Astrocyte of the spinal cord (primary cell): ENCODE results near the gene STPG2.

Experiments
- DNase-seq: peaks from one replicate; pipeline ENCODE4 v3.0.0; 2011; ENCODE audit warnings: low read depth, low spot score
- H3K4me3 ChIP-seq: 2 replicates; pipeline ENCODE4 v1.5.1; 2011; ENCODE audit warnings: low read depth, mild to moderate bottlenecking, low read length, moderate library complexity
- in situ Hi-C: cut with HindIII; loops from 2 replicates; pipeline ENCODE4 v1.10.0; 2017; ENCODE audit warnings: low sequenced_read_pairs
- TF ChIP-seq, protein P1 (sequence below): IDR thresholded peaks from 2 replicates; pipeline ENCODE4 v1.5.1; 2012; ENCODE audit warnings: low read depth, mild to moderate bottlenecking, low read length, inconsistent platforms

The STPG2 gene

GRCh38 chr4:97627750-97628149, 515.5 kb downstream of the STPG2 start:
- DNase-seq, result no peak
- TF ChIP-seq, protein P1, sequence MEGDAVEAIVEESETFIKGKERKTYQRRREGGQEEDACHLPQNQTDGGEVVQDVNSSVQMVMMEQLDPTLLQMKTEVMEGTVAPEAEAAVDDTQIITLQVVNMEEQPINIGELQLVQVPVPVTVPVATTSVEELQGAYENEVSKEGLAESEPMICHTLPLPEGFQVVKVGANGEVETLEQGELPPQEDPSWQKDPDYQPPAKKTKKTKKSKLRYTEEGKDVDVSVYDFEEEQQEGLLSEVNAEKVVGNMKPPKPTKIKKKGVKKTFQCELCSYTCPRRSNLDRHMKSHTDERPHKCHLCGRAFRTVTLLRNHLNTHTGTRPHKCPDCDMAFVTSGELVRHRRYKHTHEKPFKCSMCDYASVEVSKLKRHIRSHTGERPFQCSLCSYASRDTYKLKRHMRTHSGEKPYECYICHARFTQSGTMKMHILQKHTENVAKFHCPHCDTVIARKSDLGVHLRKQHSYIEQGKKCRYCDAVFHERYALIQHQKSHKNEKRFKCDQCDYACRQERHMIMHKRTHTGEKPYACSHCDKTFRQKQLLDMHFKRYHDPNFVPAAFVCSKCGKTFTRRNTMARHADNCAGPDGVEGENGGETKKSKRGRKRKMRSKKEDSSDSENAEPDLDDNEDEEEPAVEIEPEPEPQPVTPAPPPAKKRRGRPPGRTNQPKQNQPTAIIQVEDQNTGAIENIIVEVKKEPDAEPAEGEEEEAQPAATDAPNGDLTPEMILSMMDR, result no peak
- no peak overlapping the region for H3K4me3 ChIP-seq
- in situ Hi-C loops, result no loop called here

GRCh38 chr4:97624204-97624603, 519.1 kb downstream of the STPG2 start:
- in situ Hi-C loops, result no loop called here
- no peak overlapping the region for H3K4me3 ChIP-seq
- TF ChIP-seq, protein P1, result no peak
- no peak for DNase-seq

GRCh38 chr4:97605932-97606331, 537.3 kb downstream of the STPG2 start:
- H3K4me3 ChIP-seq, result no peak overlapping the region
- DNase-seq, result no peak
- in situ Hi-C loops, result no loop called here
- TF ChIP-seq, protein P1, result no peak

GRCh38 chr4:97593248-97593647, 550.0 kb downstream of the STPG2 start:
- DNase-seq, result no peak
- in situ Hi-C loops, result no loop called here
- no peak overlapping the region for H3K4me3 ChIP-seq
- TF ChIP-seq, protein P1, result no peak

GRCh38 chr4:97590266-97590665, 553.0 kb downstream of the STPG2 start:
- in situ Hi-C loops, result no loop called here
- DNase-seq, result no peak
- TF ChIP-seq, protein P1, result no peak
- H3K4me3 ChIP-seq, result no peak overlapping the region

GRCh38 chr4:97589481-97590196, 553.6 kb downstream of the STPG2 start:
- TF ChIP-seq, protein P1, result no peak

More at GRCh38 chr4:97589481-97590196, 553.6 kb downstream of the STPG2 start:
- H3K4me3 ChIP-seq, result no peak overlapping the region
- in situ Hi-C loops, result no loop called here
- DNase-seq, result no peak
